Neuronal stem cell (in vitro differentiated cells): ENCODE data around the gene KRTAP5-8. TPM values are rescaled to one million over a fixed set of nuclear protein-coding genes. Genes with fewer than 3 reads are reported as not detected.
"Not testable (repeated sequence)": the region's sequence is repeated elsewhere in the genome, so short reads cannot be mapped to it uniquely, and the experiment has no call there.

Experiments used
- DNase-seq: peaks from one replicate; pipeline ENCODE4 v3.0.0-alpha.2; 2013; ENCODE audit warnings: low spot score
- H2AFZ ChIP-seq: one replicate; pipeline ENCODE4 v1.6.1; 2013; ENCODE audit warnings: mild to moderate bottlenecking, low read length, inconsistent platforms
- H2AK5ac ChIP-seq: 2 replicates; pipeline ENCODE4 v1.6.1; 2013; ENCODE audit warnings: low read depth, mild to moderate bottlenecking, inconsistent platforms, low read length, moderate library complexity, mixed read lengths
- H2BK120ac ChIP-seq: 2 replicates; pipeline ENCODE4 v1.6.1; 2013; ENCODE audit warnings: low read depth, mild to moderate bottlenecking, inconsistent platforms, low read length, moderate library complexity, mixed read lengths
- H2BK12ac ChIP-seq: one replicate; pipeline ENCODE4 v1.6.1; 2013; ENCODE audit warnings: low read length, inconsistent platforms
- H2BK15ac ChIP-seq: 2 replicates; pipeline ENCODE4 v1.6.1; 2013; ENCODE audit warnings: mild to moderate bottlenecking, low read length, inconsistent platforms, mixed read lengths
- H2BK5ac ChIP-seq: one replicate; pipeline ENCODE4 v1.6.1; 2013; ENCODE audit warnings: inconsistent platforms, mild to moderate bottlenecking, low read length, moderate library complexity
- H3K14ac ChIP-seq: one replicate; pipeline ENCODE4 v1.6.1; 2013; ENCODE audit warnings: low read length, inconsistent platforms
- H3K18ac ChIP-seq: 2 replicates; pipeline ENCODE4 v1.6.1; 2013; ENCODE audit warnings: low read length, inconsistent platforms
- H3K23ac ChIP-seq: 2 replicates; pipeline ENCODE4 v1.6.1; 2013; ENCODE audit warnings: low read depth, mild to moderate bottlenecking, mixed read lengths, low read length, inconsistent platforms; ENCODE audit not compliant: poor library complexity
- H3K27ac ChIP-seq: replicated peaks from 3 replicates; pipeline ENCODE4 v1.5.1; 2013; ENCODE audit warnings: low read length, inconsistent platforms
- H3K27me3 ChIP-seq, 3 experiments: 2 replicates each; pipeline ENCODE4 v1.6.1; 2013; ENCODE audit warnings: low read length in 3 of 3, mild to moderate bottlenecking in 2 of 3, inconsistent platforms in 1 of 3, low read depth in 1 of 3, mixed read lengths in 1 of 3, moderate library complexity in 1 of 3; ENCODE audit not compliant: control insufficient read depth in 3 of 3, insufficient read depth in 3 of 3
- H3K36me3 ChIP-seq, 2 donors: replicated peaks in 1 of 2; 2 replicates each; pipeline ENCODE4 v1.6.1; 2013; ENCODE audit warnings: low read length in 2 of 2; ENCODE audit not compliant: control insufficient read depth in 2 of 2, insufficient read depth in 2 of 2
- H3K4ac ChIP-seq: 2 replicates; pipeline ENCODE4 v1.6.1; 2013; ENCODE audit warnings: inconsistent platforms, mild to moderate bottlenecking, low read length, moderate library complexity
- H3K4me1 ChIP-seq, 2 donors: 1 replicate in 1 of 2; 2 replicates in 1 of 2; pipeline ENCODE4 v1.6.1; 2013; ENCODE audit warnings: low read length in 2 of 2, low read depth in 1 of 2; ENCODE audit not compliant: control insufficient read depth in 2 of 2, insufficient read depth in 1 of 2
- H3K4me2 ChIP-seq: one replicate; pipeline ENCODE4 v1.6.1; 2013; ENCODE audit warnings: mild to moderate bottlenecking, low read length, inconsistent platforms; ENCODE audit not compliant: insufficient read depth, poor library complexity, severe bottlenecking
- H3K4me3 ChIP-seq, 2 donors: 2 replicates each; pipeline ENCODE4 v1.5.1; 2013; ENCODE audit warnings: low read length in 2 of 2, mild to moderate bottlenecking in 2 of 2, inconsistent platforms in 1 of 2, moderate library complexity in 1 of 2
- H3K79me1 ChIP-seq: one replicate; pipeline ENCODE4 v1.6.1; 2013; ENCODE audit warnings: low read depth, mild to moderate bottlenecking, inconsistent platforms, low read length, moderate library complexity
- H3K9ac ChIP-seq: one replicate; pipeline ENCODE4 v1.6.1; 2013; ENCODE audit warnings: mild to moderate bottlenecking, low read depth, low read length, inconsistent platforms; ENCODE audit not compliant: poor library complexity
- H3K9me3 ChIP-seq, 2 donors: replicated peaks in 1 of 2; 2 replicates each; pipeline versions ENCODE3 to v1.6.1; 2013; ENCODE audit warnings: low read length in 2 of 2, mild to moderate bottlenecking in 2 of 2, inconsistent platforms in 1 of 2, low read depth in 1 of 2, mixed read lengths in 1 of 2, moderate library complexity in 1 of 2; ENCODE audit not compliant: control insufficient read depth in 2 of 2, insufficient read depth in 1 of 2
- H4K8ac ChIP-seq: one replicate; pipeline ENCODE4 v1.6.1; 2013; ENCODE audit warnings: low read depth, mild to moderate bottlenecking, inconsistent platforms, low read length, moderate library complexity
- H4K91ac ChIP-seq: one replicate; pipeline ENCODE4 v1.6.1; 2013; ENCODE audit warnings: low read length, low read depth, mild to moderate bottlenecking, inconsistent platforms; ENCODE audit not compliant: poor library complexity
- WGBS, 2 donors: extraction: QIAGEN DNeasy Blood & Tissue Kit; methylation state at CpG; one replicate each; pipeline ENCODE4 v1.1.7; 2013; ENCODE audit warnings: missing lambda C conversion rate in 2 of 2, mixed read lengths in 1 of 2; ENCODE audit not compliant: insufficient read length in 2 of 2, insufficient replicate concordance in 1 of 2; ENCODE audit errors: extremely low coverage in 2 of 2; 5-methylcytosine and 5-hydroxymethylcytosine counted together
- polyA plus RNA-seq, 2 experiments: library from polyadenylated mRNA; stranded (reverse); fragments of 200-250 nt; gene quantifications; one replicate each; pipeline ENCODE4 v1.2.3, GENCODE V29; 2013

The KRTAP5-8 gene
- polyA plus RNA-seq (2013, experiment 1 of 2): not detected
- polyA plus RNA-seq (2013, experiment 2 of 2): 0.03 TPM

GRCh38 chr11:71537977-71538665, at the start of gene KRTAP5-8:
KRTAP5-8 (plus strand) TSS chr11:71538025; CDS start chr11:71538056, 31 bp downstream.
- not testable (repeated sequence) for H3K79me1 ChIP-seq, H3K4me3 ChIP-seq, H2AK5ac ChIP-seq, DNase-seq, H3K9ac ChIP-seq, H3K14ac ChIP-seq, H2BK12ac ChIP-seq, H2BK120ac ChIP-seq, H4K91ac ChIP-seq, H3K4me1 ChIP-seq, H2BK5ac ChIP-seq, H3K23ac ChIP-seq, H2BK15ac ChIP-seq, H3K4ac ChIP-seq, H3K9me3 ChIP-seq, H3K4me2 ChIP-seq, H4K8ac ChIP-seq, H2AFZ ChIP-seq, H3K18ac ChIP-seq, H3K36me3 ChIP-seq, H3K27ac ChIP-seq
- no CpG with 5 or more reads among the region's 4 CpGs for WGBS, 2 donors
- H3K27me3 ChIP-seq: peaks cover 0 to 14% (median 0%) of the 10 kb centered on the region in 3 experiments

- Histone ChIP-seq H3K27ac (no peak overlapping the region), H3K9ac (no peak overlapping the region), H2AK5ac (no peak overlapping the region), H3K18ac (peak overlapping the region; percentile 19), H3K4me3 (no peak overlapping the region), H4K91ac (no peak overlapping the region), H3K36me3 (peaks cover 27 to 58% of the 10 kb centered on the region in 2 donors), H3K14ac (no peak overlapping the region), H4K8ac (no peak overlapping the region), H3K4me2 (no peak overlapping the region), H3K27me3 (no peaks in the 10 kb centered on the region), H3K4ac (no peak overlapping the region), H3K4me1 (peaks cover 4 to 10% of the 10 kb centered on the region in 2 donors), H2BK12ac (no peak overlapping the region), H2BK120ac (no peak overlapping the region), H3K23ac (no peak overlapping the region), H2BK15ac (no peak overlapping the region), H3K79me1 (peaks cover 4% of the 10 kb centered on the region), H2BK5ac (peak overlapping the region; percentile 79), H2AFZ (no peak overlapping the region), H3K9me3 (peaks cover 0 to 4% of the 10 kb centered on the region in 2 donors)
- no CpG with 5 or more reads among the region's 6 CpGs for WGBS, 2 donors
- DNase-seq: no peak
Observed at GRCh38 chr11:71488681-71489270, 49.0 kb upstream of the KRTAP5-8 start.

GRCh38 chr11:71489311-71490043, 48.3 kb upstream of the KRTAP5-8 start:
- no peak for DNase-seq
- H3K36me3 ChIP-seq: peaks cover 20 to 57% of the 10 kb centered on the region in 2 donors
- H2AFZ ChIP-seq: no peak overlapping the region
- H3K9ac ChIP-seq: no peak overlapping the region
- H3K4me3 ChIP-seq: no peak overlapping the region
- H4K91ac ChIP-seq: no peak overlapping the region
- H2BK5ac ChIP-seq: no peak overlapping the region
- no peak overlapping the region for H2BK120ac ChIP-seq
- no peak overlapping the region for H3K18ac ChIP-seq
- H3K27me3 ChIP-seq: no peaks in the 10 kb centered on the region
- H3K14ac ChIP-seq: no peak overlapping the region
- no peak overlapping the region for H3K4me2 ChIP-seq
- H2BK15ac ChIP-seq: no peak overlapping the region
- peaks cover 0 to 2% of the 10 kb centered on the region in 2 donors for H3K9me3 ChIP-seq
- H4K8ac ChIP-seq: no peak overlapping the region
- H3K4me1 ChIP-seq: peaks cover 4 to 10% of the 10 kb centered on the region in 2 donors
- no peak overlapping the region for H3K4ac ChIP-seq
- H3K27ac ChIP-seq: no peak overlapping the region
- WGBS, 2 donors: no CpG with 5 or more reads among the region's 15 CpGs
- no peak overlapping the region for H2BK12ac ChIP-seq
- H3K23ac ChIP-seq: no peak overlapping the region
- H3K79me1 ChIP-seq: peaks cover 4% of the 10 kb centered on the region
- H2AK5ac ChIP-seq: peak overlapping the region; percentile 14
